Upper lobe of left lung (tissue), 6 donors: ENCODE measurements around the gene SAMD15. TPM values are rescaled to one million over a fixed set of nuclear protein-coding genes. Genes with fewer than 3 reads are reported as not detected.

Experiments used
- ATAC-seq, 2 donors: fragments of 200-7000 bp; cut with Tn5 transposase; one replicate each; pipeline ENCODE4 v1.9.1; 2022; ENCODE audit warnings: mild to moderate bottlenecking in 2 of 2, moderate library complexity in 2 of 2; ENCODE audit not compliant: low FRiP score in 2 of 2
- DNase-seq, 2 donors: peaks; one replicate each; pipeline ENCODE4 v3.0.0-alpha.2; 2019 to 2020
- H3K27ac ChIP-seq, 4 donors: fragments of 200-600 bp; sonication (generic); one replicate each; pipeline ENCODE4 v1.5.1; 2016 to 2019
- H3K27me3 ChIP-seq, 4 donors: fragments of 200-600 bp; sonication (generic); one replicate each; pipeline ENCODE4 v1.5.1; 2017 to 2019
- H3K36me3 ChIP-seq, 4 donors: fragments of 200-600 bp; sonication (generic); one replicate each; pipeline ENCODE4 v1.5.1; 2016 to 2019
- H3K4me1 ChIP-seq, 4 donors: fragments of 200-600 bp; sonication (generic); one replicate each; pipeline ENCODE4 v1.5.1; 2018 to 2019
- H3K4me3 ChIP-seq, 4 donors: fragments of 200-600 bp; sonication (generic); one replicate each; pipeline ENCODE4 v1.5.1; 2017 to 2019; ENCODE audit warnings: mild to moderate bottlenecking in 2 of 4, moderate library complexity in 1 of 4
- H3K9me3 ChIP-seq, 4 donors: fragments of 200-600 bp; sonication (generic); one replicate each; pipeline ENCODE4 v1.5.1; 2018 to 2019
- EP300 ChIP-seq, 4 donors: sonication (generic); formaldehyde crosslinking; IDR thresholded peaks; one replicate each; pipeline ENCODE4 v1.5.1; 2017; ENCODE audit warnings: antibody characterized with exemption in 4 of 4, control low read depth in 2 of 4
- POLR2A ChIP-seq, 4 donors: fragments of 450-650 bp; IDR thresholded peaks; one replicate each; pipeline ENCODE4 v1.5.1; 2016 to 2017; ENCODE audit warnings: antibody characterized with exemption in 4 of 4, mild to moderate bottlenecking in 2 of 4
- POLR2AphosphoS5 ChIP-seq, 2 donors: sonication (generic); formaldehyde crosslinking; IDR thresholded peaks; one replicate each; pipeline ENCODE4 v1.5.1; 2017; ENCODE audit warnings: antibody characterized with exemption in 2 of 2
- WGBS, 2 donors: methylation state at CpG; one replicate each; pipeline ENCODE4 v1.1.5; 2017 to 2018; 5-methylcytosine and 5-hydroxymethylcytosine counted together
- total RNA-seq, 6 donors: library from RNA; depleted of rRNA in 4 of 6; stranded (reverse); fragments of >200 nt in 4 of 6; gene quantifications; one replicate each; pipeline versions ENCODE4 v1.1.0 to v1.2.1, GENCODE V29; 2016 to 2021
- TF ChIP-seq, protein P1 (sequence below), 6 experiments: fragments of 450-650 bp in 4 of 6; fragments of 200-600 bp in 2 of 6; sonication (generic) in 2 of 6; IDR thresholded peaks; one replicate each; pipeline ENCODE4 v1.5.1; 2016 to 2019; ENCODE audit warnings: antibody characterized with exemption in 6 of 6
- donor health status: DM: no; HTN: no; CAD: no; lungs with moderate emphysema.
- donor health status: DM: no; HTN: yes; CAD: no; lungs with severe emphysema.

Gene SAMD15
- total RNA-seq, 6 donors from 2014 or later, result 0.67 to 8.8 (median 1.5) TPM

DNA sequence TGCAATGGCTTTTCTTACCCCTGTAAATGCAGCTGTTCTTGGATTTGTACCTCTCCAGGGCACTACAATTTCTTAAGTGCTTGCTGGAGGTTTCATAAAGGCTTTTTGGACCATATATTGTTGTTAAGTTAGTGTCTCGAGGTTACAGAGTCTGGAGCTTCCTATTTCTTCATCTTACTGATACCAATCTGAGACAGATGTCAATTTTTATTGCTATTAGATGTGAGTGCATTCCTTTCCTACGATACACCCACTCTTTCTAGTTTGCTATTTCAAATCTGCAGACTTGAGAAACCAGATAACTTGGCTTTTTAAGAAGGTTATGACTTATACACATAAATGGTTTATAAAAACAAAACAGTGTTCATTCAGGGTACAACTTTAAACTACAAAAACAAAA is 44.0 kb downstream of the SAMD15 start:
- DNase-seq (no peak), ATAC-seq (no peak)
- H3K9me3 ChIP-seq, result peaks cover 0 to 7% (median 5%) of the 10 kb centered on the region in 4 donors
- TF ChIP-seq EP300 (IDR thresholded peaks at IDR 0.05) (no peak), POLR2AphosphoS5 (IDR thresholded peaks at IDR 0.05) (no peak), POLR2A (IDR thresholded peaks at IDR 0.05) (no peak)
- TF ChIP-seq, protein P1, sequence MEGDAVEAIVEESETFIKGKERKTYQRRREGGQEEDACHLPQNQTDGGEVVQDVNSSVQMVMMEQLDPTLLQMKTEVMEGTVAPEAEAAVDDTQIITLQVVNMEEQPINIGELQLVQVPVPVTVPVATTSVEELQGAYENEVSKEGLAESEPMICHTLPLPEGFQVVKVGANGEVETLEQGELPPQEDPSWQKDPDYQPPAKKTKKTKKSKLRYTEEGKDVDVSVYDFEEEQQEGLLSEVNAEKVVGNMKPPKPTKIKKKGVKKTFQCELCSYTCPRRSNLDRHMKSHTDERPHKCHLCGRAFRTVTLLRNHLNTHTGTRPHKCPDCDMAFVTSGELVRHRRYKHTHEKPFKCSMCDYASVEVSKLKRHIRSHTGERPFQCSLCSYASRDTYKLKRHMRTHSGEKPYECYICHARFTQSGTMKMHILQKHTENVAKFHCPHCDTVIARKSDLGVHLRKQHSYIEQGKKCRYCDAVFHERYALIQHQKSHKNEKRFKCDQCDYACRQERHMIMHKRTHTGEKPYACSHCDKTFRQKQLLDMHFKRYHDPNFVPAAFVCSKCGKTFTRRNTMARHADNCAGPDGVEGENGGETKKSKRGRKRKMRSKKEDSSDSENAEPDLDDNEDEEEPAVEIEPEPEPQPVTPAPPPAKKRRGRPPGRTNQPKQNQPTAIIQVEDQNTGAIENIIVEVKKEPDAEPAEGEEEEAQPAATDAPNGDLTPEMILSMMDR (IDR thresholded peaks at IDR 0.05), result no peak
- WGBS, 2 donors, result 45 to 48% methylated on average over 2 of the region's 2 CpGs
- no peak overlapping the region for H3K4me3 ChIP-seq
- H3K27me3 ChIP-seq, result no peaks in the 10 kb centered on the region
- H3K36me3 ChIP-seq, result peaks cover 7 to 46% (median 31%) of the 10 kb centered on the region in 4 donors
- H3K27ac ChIP-seq, result no peak overlapping the region
- H3K4me1 ChIP-seq, result no peaks in the 10 kb centered on the region

DNA sequence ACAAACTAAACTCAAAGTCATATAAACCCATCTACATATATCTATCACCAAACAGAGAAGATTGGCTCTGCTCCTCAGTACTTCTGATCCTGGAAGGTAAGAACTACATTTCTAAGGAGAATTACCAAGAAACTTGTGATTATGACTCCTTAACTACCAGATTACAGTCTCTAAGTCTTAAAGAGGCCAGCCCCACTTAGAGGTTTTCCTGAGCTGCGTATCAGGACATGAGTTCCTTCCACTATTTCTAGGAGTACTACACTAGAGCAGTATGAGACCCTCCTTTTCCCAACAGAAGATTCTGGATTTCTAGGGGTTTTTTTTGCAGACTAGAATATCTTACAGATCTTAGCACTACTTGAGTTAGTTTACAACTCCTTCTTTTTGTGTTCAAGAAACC is 46.2 kb downstream of the SAMD15 start, which contains the start of gene NOXRED1:
Gene NOXRED1, minus strand, starts transcription at position 101 of the 400 bp plus-strand sequence. CDS start 634 bp downstream, outside the sequence.
- Histone ChIP-seq H3K9me3 (peaks cover 0 to 7% (median 5%) of the 10 kb centered on the region in 4 donors), H3K4me1 (no peaks in the 10 kb centered on the region), H3K27ac (no peak within 1 kb of the TSS), H3K36me3 (peaks cover 24 to 68% (median 53%) of the 10 kb centered on the region in 4 donors), H3K4me3 (no peak within 1 kb of the TSS), H3K27me3 (no peaks in the 10 kb centered on the region)
- ATAC-seq (no peak), DNase-seq (no peak)
- WGBS, 2 donors, result 90 to 96% methylated on average over 1 of the region's 1 CpG
- TF ChIP-seq, protein P1 (IDR thresholded peaks at IDR 0.05), result no peak
- no peak for TF ChIP-seq POLR2AphosphoS5 (IDR thresholded peaks at IDR 0.05)
- TF ChIP-seq POLR2A (IDR thresholded peaks at IDR 0.05), result no peak
- TF ChIP-seq EP300 (IDR thresholded peaks at IDR 0.05), result no peak

DNA sequence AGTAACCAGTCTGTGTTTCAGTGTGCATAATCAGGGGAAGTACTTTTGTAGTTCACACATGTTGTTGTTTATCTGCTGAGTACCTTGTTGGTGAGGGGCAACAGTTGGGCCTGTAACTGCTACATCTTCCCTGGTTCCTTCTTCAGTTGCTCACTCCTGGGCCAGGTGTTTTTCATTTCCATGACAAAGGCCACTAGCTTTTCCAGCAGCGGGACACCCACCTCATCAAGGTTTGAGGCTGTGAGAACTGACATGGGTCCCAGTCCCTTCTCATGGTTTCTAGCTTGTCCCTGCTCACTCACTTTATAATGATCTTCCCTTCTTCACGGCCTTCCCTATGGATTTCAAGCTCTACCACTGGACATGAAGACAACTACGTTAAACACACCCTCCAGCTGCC is 47.7 kb downstream of the SAMD15 start:
- TF ChIP-seq EP300 (IDR thresholded peaks at IDR 0.05), result no peak
- TF ChIP-seq, protein P1 (IDR thresholded peaks at IDR 0.05), result no peak
- peaks cover 0 to under 1% (median 0%) of the 10 kb centered on the region in 4 donors for H3K9me3 ChIP-seq
- H3K27me3 ChIP-seq, result no peaks in the 10 kb centered on the region
- no peaks in the 10 kb centered on the region for H3K4me1 ChIP-seq
- no peak for ATAC-seq
- no peak for DNase-seq
- WGBS, 2 donors, result 85 to 90% methylated on average over 3 of the region's 3 CpGs
- no peak overlapping the region for H3K4me3 ChIP-seq
- peaks cover 36 to 82% (median 66%) of the 10 kb centered on the region in 4 donors for H3K36me3 ChIP-seq
- no peak overlapping the region for H3K27ac ChIP-seq

DNA sequence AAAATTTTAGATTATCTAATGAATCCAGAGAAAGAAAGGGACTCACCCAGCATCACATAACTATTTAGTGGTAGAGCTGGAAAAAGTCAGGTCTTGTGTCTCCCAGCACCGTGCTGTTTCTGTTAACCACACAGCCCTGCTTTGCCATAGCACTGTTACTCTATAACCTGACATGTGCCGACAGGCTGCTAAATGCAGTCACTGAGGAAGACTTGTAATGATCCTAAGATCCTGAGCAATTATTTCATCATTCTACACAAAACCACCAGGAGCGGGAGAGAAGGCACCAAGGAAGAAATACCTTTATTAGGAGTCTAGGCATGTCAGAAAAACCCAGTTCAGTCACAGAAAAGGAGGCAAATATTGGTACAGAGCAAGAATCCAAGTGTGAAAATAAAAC is 49.2 kb downstream of the SAMD15 start:
- Histone ChIP-seq H3K9me3 (no peaks in the 10 kb centered on the region), H3K4me1 (no peaks in the 10 kb centered on the region), H3K27ac (no peak overlapping the region), H3K36me3 (peaks cover 36 to 96% (median 72%) of the 10 kb centered on the region in 4 donors), H3K27me3 (no peaks in the 10 kb centered on the region), H3K4me3 (no peak overlapping the region)
- no peak for TF ChIP-seq POLR2AphosphoS5 (IDR thresholded peaks at IDR 0.05)
- no peak for TF ChIP-seq POLR2A (IDR thresholded peaks at IDR 0.05)
- TF ChIP-seq, protein P1 (IDR thresholded peaks at IDR 0.05), result no peak
- TF ChIP-seq EP300 (IDR thresholded peaks at IDR 0.05), result no peak
- WGBS, 2 donors, result 91 to 95% methylated on average over 3 of the region's 3 CpGs
- no peak for ATAC-seq
- no peak for DNase-seq

DNA sequence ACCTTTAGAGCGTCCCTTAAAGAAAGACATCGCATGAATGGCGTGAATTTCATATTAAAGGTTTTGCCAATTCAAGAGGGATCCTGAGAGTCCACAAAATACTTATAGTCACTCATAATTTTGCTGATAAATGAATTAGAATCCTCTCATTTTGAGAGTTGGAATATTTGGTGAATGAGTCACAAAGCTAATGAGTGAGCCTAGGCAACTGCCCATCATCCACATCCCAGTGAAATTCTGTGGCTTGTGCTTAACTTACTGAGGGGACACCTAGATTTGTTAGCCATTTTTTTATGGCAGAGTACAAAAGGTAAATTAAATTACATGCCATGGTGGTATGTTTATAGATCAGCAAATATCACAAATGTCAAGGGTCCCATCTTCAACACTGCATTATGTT is 58.9 kb downstream of the SAMD15 start:
- TF ChIP-seq EP300 (IDR thresholded peaks at IDR 0.05), result no peak
- TF ChIP-seq, protein P1 (IDR thresholded peaks at IDR 0.05), result no peak
- TF ChIP-seq POLR2AphosphoS5 (IDR thresholded peaks at IDR 0.05), result no peak
- TF ChIP-seq POLR2A (IDR thresholded peaks at IDR 0.05), result no peak
- H3K4me3 ChIP-seq, result no peak overlapping the region
- DNase-seq (no peak), ATAC-seq (no peak)
- no peaks in the 10 kb centered on the region for H3K9me3 ChIP-seq
- H3K27me3 ChIP-seq, result no peaks in the 10 kb centered on the region
- peaks cover 43 to 100% (median 51%) of the 10 kb centered on the region in 4 donors for H3K36me3 ChIP-seq
- no peaks in the 10 kb centered on the region for H3K4me1 ChIP-seq
- no peak overlapping the region for H3K27ac ChIP-seq
- 96 to 100% methylated on average over 3 of the region's 3 CpGs for WGBS, 2 donors
